Nephron (organoid): ENCODE results near the gene DNAJB1.

Source experiments
- H3K27ac Mint-ChIP-seq, 3 experiments: 2 replicates each; pipeline ENCODE4 v1.8.0; 2020; ENCODE audit warnings: mixed read lengths in 3 of 3, mild to moderate bottlenecking in 2 of 3, moderate library complexity in 1 of 3
- H3K27me3 Mint-ChIP-seq: 2 replicates; pipeline ENCODE4 v1.8.0; 2021; ENCODE audit warnings: low read depth, mild to moderate bottlenecking, moderate library complexity, mixed read lengths
- H3K36me3 Mint-ChIP-seq: 2 replicates; pipeline ENCODE4 v1.8.0; 2020; ENCODE audit warnings: low read depth, mixed read lengths
- H3K4me1 Mint-ChIP-seq: 2 replicates; pipeline ENCODE4 v1.8.0; 2020; ENCODE audit warnings: mixed read lengths
- H3K4me3 Mint-ChIP-seq, 3 experiments: 2 replicates each; pipeline ENCODE4 v1.8.0; 2020; ENCODE audit warnings: mild to moderate bottlenecking in 3 of 3, mixed read lengths in 3 of 3, moderate library complexity in 2 of 3
- H3K9me3 Mint-ChIP-seq: 2 replicates; pipeline ENCODE4 v1.8.0; 2020; ENCODE audit warnings: mixed read lengths
- TF ChIP-seq, protein P1 (sequence below), 3 experiments: fragments of 200-600 bp; sonication (generic); IDR thresholded peaks; one replicate each; pipeline ENCODE4 v1.5.0; 2021; ENCODE audit warnings: antibody characterized with exemption in 3 of 3; ENCODE audit not compliant: unreplicated experiment in 3 of 3

DNAJB1 gene

DNA sequence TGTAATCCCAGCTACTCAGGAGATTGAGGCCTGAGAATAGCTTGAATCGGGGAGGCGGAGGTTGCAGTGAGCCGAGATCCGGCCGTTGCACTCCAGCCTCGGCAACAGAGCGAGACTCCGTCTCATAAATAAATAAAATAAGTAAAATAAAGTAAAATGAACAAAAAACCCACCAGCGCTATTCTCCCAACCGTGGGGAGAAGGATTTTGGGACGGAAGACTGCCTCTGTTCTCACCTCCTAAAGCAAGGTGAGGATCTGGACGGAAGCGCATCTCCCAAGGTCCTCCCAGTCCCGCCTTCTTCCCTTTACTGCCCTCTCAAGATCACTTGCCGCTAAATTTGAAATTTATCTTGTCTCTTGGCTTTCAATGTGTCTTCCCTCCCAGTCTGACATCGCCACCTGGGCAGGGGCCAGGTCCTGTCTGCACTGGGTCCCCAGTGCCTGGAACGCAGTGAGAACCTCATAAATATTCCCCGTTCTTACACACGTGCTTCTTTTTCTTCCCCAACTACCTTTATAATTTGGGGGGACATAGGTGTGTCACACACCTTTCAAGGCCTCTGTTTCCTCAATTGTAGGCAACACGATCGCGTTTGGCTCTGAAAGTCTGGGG, 1.2 kb upstream of the DNAJB1 start:
- TF ChIP-seq, protein P1, sequence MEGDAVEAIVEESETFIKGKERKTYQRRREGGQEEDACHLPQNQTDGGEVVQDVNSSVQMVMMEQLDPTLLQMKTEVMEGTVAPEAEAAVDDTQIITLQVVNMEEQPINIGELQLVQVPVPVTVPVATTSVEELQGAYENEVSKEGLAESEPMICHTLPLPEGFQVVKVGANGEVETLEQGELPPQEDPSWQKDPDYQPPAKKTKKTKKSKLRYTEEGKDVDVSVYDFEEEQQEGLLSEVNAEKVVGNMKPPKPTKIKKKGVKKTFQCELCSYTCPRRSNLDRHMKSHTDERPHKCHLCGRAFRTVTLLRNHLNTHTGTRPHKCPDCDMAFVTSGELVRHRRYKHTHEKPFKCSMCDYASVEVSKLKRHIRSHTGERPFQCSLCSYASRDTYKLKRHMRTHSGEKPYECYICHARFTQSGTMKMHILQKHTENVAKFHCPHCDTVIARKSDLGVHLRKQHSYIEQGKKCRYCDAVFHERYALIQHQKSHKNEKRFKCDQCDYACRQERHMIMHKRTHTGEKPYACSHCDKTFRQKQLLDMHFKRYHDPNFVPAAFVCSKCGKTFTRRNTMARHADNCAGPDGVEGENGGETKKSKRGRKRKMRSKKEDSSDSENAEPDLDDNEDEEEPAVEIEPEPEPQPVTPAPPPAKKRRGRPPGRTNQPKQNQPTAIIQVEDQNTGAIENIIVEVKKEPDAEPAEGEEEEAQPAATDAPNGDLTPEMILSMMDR (IDR thresholded peaks at IDR 0.05; ENCODE audit: unreplicated experiment in 3 of 3), result no peak
- Mint-ChIP-seq H3K27me3 (no peaks in the 10 kb centered on the region), H3K27ac (peak overlapping the region; percentile 79 to 96 (median 93)), H3K9me3 (no peaks in the 10 kb centered on the region), H3K4me3 (peak overlapping the region; percentile 86 to 93 (median 88)), H3K4me1 (peaks cover 53% of the 10 kb centered on the region), H3K36me3 (peaks cover 25% of the 10 kb centered on the region)

GRCh38 chr19:14517446-14517839, 754 bp downstream of the DNAJB1 start:
- TF ChIP-seq, protein P1 (IDR thresholded peaks at IDR 0.05; ENCODE audit: unreplicated experiment in 3 of 3), result no peak
- H3K36me3 Mint-ChIP-seq, result peaks cover 30% of the 10 kb centered on the region
- peak overlapping the region; percentile 79 to 82 (median 80) for H3K27ac Mint-ChIP-seq

DNA sequence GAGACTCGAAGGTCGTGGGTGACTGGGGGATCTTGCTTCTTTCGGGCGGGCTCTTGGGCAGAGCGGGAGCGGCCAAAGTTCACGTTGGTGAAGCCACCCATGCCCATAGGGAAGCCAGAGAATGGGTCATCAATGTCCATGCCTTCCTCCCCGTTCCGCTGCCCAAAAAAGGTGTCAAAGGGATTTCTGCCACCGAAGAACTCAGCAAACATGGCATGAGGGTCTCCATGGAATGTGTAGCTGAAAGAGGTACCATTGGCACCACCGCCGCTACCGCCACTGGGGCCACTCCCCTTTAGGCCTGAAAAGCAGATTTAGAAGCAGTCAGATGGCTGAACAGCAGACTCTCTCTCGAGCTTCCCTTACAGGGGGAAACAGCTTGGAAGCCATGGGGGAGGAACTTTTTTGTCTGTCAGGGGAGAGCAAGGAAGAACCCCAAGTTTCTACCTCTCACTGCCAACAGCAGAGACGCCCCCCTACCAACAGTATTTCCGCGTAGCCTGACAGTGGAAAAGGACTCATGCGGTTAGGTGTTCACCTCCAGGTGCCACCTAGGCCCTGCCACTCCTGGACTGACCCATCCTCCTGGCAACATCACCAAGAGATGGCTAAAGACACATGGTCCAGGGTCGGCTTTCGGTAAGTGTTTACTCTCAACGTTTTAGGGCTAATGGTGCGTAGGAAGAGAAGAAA, 1.3 kb downstream of the DNAJB1 start:
- peak overlapping the region; percentile 88 to 98 (median 95) for H3K4me3 Mint-ChIP-seq
- peak overlapping the region; percentile 79 to 82 (median 80) for H3K27ac Mint-ChIP-seq
- peaks cover 30% of the 10 kb centered on the region for H3K36me3 Mint-ChIP-seq
- no peaks in the 10 kb centered on the region for H3K9me3 Mint-ChIP-seq
- no peaks in the 10 kb centered on the region for H3K27me3 Mint-ChIP-seq
- TF ChIP-seq, protein P1 (IDR thresholded peaks at IDR 0.05; ENCODE audit: unreplicated experiment in 3 of 3), result no peak
- peaks cover 42% of the 10 kb centered on the region for H3K4me1 Mint-ChIP-seq

More at GRCh38 chr19:14517446-14517839, 754 bp downstream of the DNAJB1 start:
- H3K9me3 Mint-ChIP-seq, result no peaks in the 10 kb centered on the region
- H3K4me1 Mint-ChIP-seq, result peaks cover 48% of the 10 kb centered on the region
- peak overlapping the region; percentile 88 to 98 (median 95) for H3K4me3 Mint-ChIP-seq
- H3K27me3 Mint-ChIP-seq, result no peaks in the 10 kb centered on the region

DNA sequence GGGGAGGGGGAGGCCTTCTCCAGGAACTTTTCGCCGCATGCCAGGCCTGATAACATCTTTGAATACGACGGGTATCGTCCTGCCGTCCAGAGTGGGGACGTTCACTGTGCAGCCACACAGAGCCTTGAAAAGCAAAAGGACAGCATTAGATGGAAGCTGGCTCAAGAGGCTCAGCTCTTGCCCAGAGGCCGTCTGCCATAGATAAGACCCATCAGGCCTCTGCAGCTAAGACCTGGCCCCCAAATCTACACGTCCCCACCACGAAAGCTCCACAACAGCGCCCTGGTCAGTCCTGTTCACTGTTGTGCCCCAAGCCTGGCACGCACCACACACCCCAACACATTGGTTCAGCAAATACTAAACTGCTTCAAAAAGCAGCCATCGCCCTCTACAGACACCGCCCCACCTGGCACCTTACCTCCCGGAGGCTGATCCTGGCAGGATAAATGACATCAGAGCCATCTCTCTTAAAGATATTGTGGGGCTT, 2.1 kb downstream of the DNAJB1 start:
- H3K4me1 Mint-ChIP-seq, result peaks cover 42% of the 10 kb centered on the region
- H3K27me3 Mint-ChIP-seq, result no peaks in the 10 kb centered on the region
- peaks cover 30% of the 10 kb centered on the region for H3K36me3 Mint-ChIP-seq
- no peaks in the 10 kb centered on the region for H3K9me3 Mint-ChIP-seq
- H3K4me3 Mint-ChIP-seq, result peak overlapping the region; percentile 88 to 98 (median 95)
- peak overlapping the region; percentile 79 to 82 (median 80) for H3K27ac Mint-ChIP-seq
- TF ChIP-seq, protein P1 (IDR thresholded peaks at IDR 0.05; ENCODE audit: unreplicated experiment in 3 of 3), result no peak

GRCh38 chr19:14515501-14516047, 2.6 kb downstream of the DNAJB1 start:
- peaks cover 30% of the 10 kb centered on the region for H3K36me3 Mint-ChIP-seq
- TF ChIP-seq, protein P1 (IDR thresholded peaks at IDR 0.05; ENCODE audit: unreplicated experiment in 3 of 3), result no peak
- H3K4me1 Mint-ChIP-seq, result peaks cover 46% of the 10 kb centered on the region
- H3K4me3 Mint-ChIP-seq, result peak overlapping the region; percentile 88 to 98 (median 95)
- no peaks in the 10 kb centered on the region for H3K27me3 Mint-ChIP-seq
- peak overlapping the region; percentile 19 to 82 (median 80) for H3K27ac Mint-ChIP-seq
- no peaks in the 10 kb centered on the region for H3K9me3 Mint-ChIP-seq
